ENCODE data around the gene DHRSX.
"Not testable (repeated sequence)": the region's sequence is repeated elsewhere in the genome, so short reads cannot be mapped to it uniquely, and the experiment has no call there.

DHRSX gene

GRCh38 chrX:2376166-2376565 is 124.6 kb downstream of the DHRSX start:
- no peak for TF ChIP-seq CTCF (IDR thresholded peaks at IDR 0.05; ENCODE audit: insufficient read depth, low read depth, low read length, missing control alignments)
- H3K4me3 ChIP-seq (ENCODE audit: low read depth, low read length): no peak overlapping the region
- DNase-seq (ENCODE audit: low read depth): no peak

GRCh38 chrX:2374086-2374485 is 126.7 kb downstream of the DHRSX start:
- no peak for DNase-seq (ENCODE audit: low read depth)
- TF ChIP-seq CTCF (IDR thresholded peaks at IDR 0.05; ENCODE audit: insufficient read depth, low read depth, low read length, missing control alignments): no peak
- H3K4me3 ChIP-seq (ENCODE audit: low read depth, low read length): no peak overlapping the region

- no peak for DNase-seq (ENCODE audit: low read depth)
- no peak overlapping the region for H3K4me3 ChIP-seq (ENCODE audit: low read depth, low read length)
- TF ChIP-seq CTCF (IDR thresholded peaks at IDR 0.05; ENCODE audit: insufficient read depth, low read depth, low read length, missing control alignments): no peak
These were observed 127.2 kb downstream of the DHRSX start for GRCh38 chrX:2373615-2374014.

- TF ChIP-seq CTCF (IDR thresholded peaks at IDR 0.05; ENCODE audit: insufficient read depth, low read depth, low read length, missing control alignments): no peak
- DNase-seq (ENCODE audit: low read depth): no peak
- H3K4me3 ChIP-seq (ENCODE audit: low read depth, low read length): no peak overlapping the region
These were observed 129.6 kb downstream of the DHRSX start for GRCh38 chrX:2371026-2371711.

GRCh38 chrX:2370456-2370855 is 130.3 kb downstream of the DHRSX start:
- TF ChIP-seq CTCF (IDR thresholded peaks at IDR 0.05; ENCODE audit: insufficient read depth, low read depth, low read length, missing control alignments): no peak
- no peak for DNase-seq (ENCODE audit: low read depth)
- no peak overlapping the region for H3K4me3 ChIP-seq (ENCODE audit: low read depth, low read length)

- TF ChIP-seq CTCF (IDR thresholded peaks at IDR 0.05; ENCODE audit: insufficient read depth, low read depth, low read length, missing control alignments): no peak
- no peak overlapping the region for H3K4me3 ChIP-seq (ENCODE audit: low read depth, low read length)
- DNase-seq (ENCODE audit: low read depth): no peak
These were observed 131.6 kb downstream of the DHRSX start for GRCh38 chrX:2369206-2369605.

- no peak overlapping the region for H3K4me3 ChIP-seq (ENCODE audit: low read depth, low read length)
- TF ChIP-seq CTCF (IDR thresholded peaks at IDR 0.05; ENCODE audit: insufficient read depth, low read depth, low read length, missing control alignments): no peak
- no peak for DNase-seq (ENCODE audit: low read depth)
These were observed 140.0 kb downstream of the DHRSX start for GRCh38 chrX:2360731-2361130.

GRCh38 chrX:2359522-2359921 is 141.3 kb downstream of the DHRSX start:
- not testable (repeated sequence) for DNase-seq (ENCODE audit: low read depth); H3K4me3 ChIP-seq (ENCODE audit: low read depth, low read length)

All from GM12865 (cell line).